Activated CD4-positive, alpha-beta T cell treated with anti-CD3 and anti-CD28 coated beads, Interleukin-2, amount 50 U/mL, for 16 hours (primary cell): Measurements from ENCODE around the gene ABCB9.
"Not testable (repeated sequence)": the region's sequence is repeated elsewhere in the genome, so short reads cannot be mapped to it uniquely, and the experiment has no call there.

Experiments used
- DNase-seq: peaks from one replicate; pipeline ENCODE4 v3.0.0-alpha.2; 2020

The ABCB9 gene

GRCh38 chr12:122929812-122930211 lies 36.5 kb downstream of the ABCB9 start:
- no peak for DNase-seq

GRCh38 chr12:122929148-122929538 lies 37.1 kb downstream of the ABCB9 start:
- DNase-seq, result no peak

- DNase-seq, result no peak
Observed at GRCh38 chr12:122928404-122929147, 37.7 kb downstream of the ABCB9 start.

GRCh38 chr12:122927756-122928403 lies 38.4 kb downstream of the ABCB9 start:
- DNase-seq, result no peak

- no peak for DNase-seq
Observed at GRCh38 chr12:122921917-122922316, 44.3 kb downstream of the ABCB9 start.

- no peak for DNase-seq
Observed at GRCh38 chr12:122920687-122921086, 45.6 kb downstream of the ABCB9 start.

GRCh38 chr12:122918827-122919226 lies 47.4 kb downstream of the ABCB9 start:
- DNase-seq, result no peak

- no peak for DNase-seq
Observed at GRCh38 chr12:122917507-122918121, 48.6 kb downstream of the ABCB9 start.

- no peak for DNase-seq
Observed at GRCh38 chr12:122909442-122910288, 56.6 kb downstream of the ABCB9 start.

- DNase-seq, result no peak
Observed at GRCh38 chr12:122908915-122909314, 57.3 kb downstream of the ABCB9 start.

- not testable (repeated sequence) for DNase-seq
Observed at GRCh38 chr12:122905258-122905657, 61.0 kb downstream of the ABCB9 start.

GRCh38 chr12:122903693-122904034 lies 62.6 kb downstream of the ABCB9 start:
- DNase-seq, result no peak

- no peak for DNase-seq
Observed at GRCh38 chr12:122902854-122903692, 63.2 kb downstream of the ABCB9 start.

- DNase-seq, result no peak
Observed at GRCh38 chr12:122899887-122900286, 66.4 kb downstream of the ABCB9 start.

GRCh38 chr12:122896662-122897061 lies 69.6 kb downstream of the ABCB9 start:
- DNase-seq, result no peak

GRCh38 chr12:122895704-122896636 lies 70.3 kb downstream of the ABCB9 start, which contains the start of gene VPS37B:
Gene VPS37B, minus strand, starts transcription at chr12:122896124. Its CDS starts 62 bp downstream, at chr12:122896062.
- peak; percentile 83 for DNase-seq

- no peak for DNase-seq
Observed at GRCh38 chr12:122895320-122895703, 71.0 kb downstream of the ABCB9 start.

- peak; percentile 49 for DNase-seq
Observed at GRCh38 chr12:122894193-122895121, 71.8 kb downstream of the ABCB9 start.

- no peak for DNase-seq
Observed at GRCh38 chr12:122893208-122894153, 72.8 kb downstream of the ABCB9 start.
